GM18520 (cell line): Measurements from ENCODE around the gene GRB7.
"Not testable (repeated sequence)": the region's sequence is repeated elsewhere in the genome, so short reads cannot be mapped to it uniquely, and the experiment has no call there.

Experiments used
- ATAC-seq: cut with Tn5 transposase; IDR thresholded peaks from one replicate; pipeline ENCODE4 v1.9.1; 2021; ENCODE audit not compliant: unreplicated experiment

Gene GRB7

GRCh38 chr17:39709319-39709997, 28.3 kb upstream of the GRB7 start:
- no peak for ATAC-seq

- ATAC-seq = no peak
Measured at GRCh38 chr17:39709998-39710964, 27.5 kb upstream of the GRB7 start.

- not testable (repeated sequence) for ATAC-seq
Measured at GRCh38 chr17:39711071-39711470, 26.7 kb upstream of the GRB7 start.

GRCh38 chr17:39711851-39712250, 25.9 kb upstream of the GRB7 start:
- no peak for ATAC-seq

GRCh38 chr17:39714234-39714633, 23.5 kb upstream of the GRB7 start:
- ATAC-seq = no peak

- ATAC-seq = no peak
Measured at GRCh38 chr17:39715375-39716072, 22.2 kb upstream of the GRB7 start.

GRCh38 chr17:39716073-39716818, 21.5 kb upstream of the GRB7 start:
- ATAC-seq = no peak

- ATAC-seq = no peak
Measured at GRCh38 chr17:39716879-39717536, 20.7 kb upstream of the GRB7 start.

GRCh38 chr17:39717660-39718059, 20.1 kb upstream of the GRB7 start:
- no peak for ATAC-seq

GRCh38 chr17:39719563-39720355, 18.0 kb upstream of the GRB7 start:
- ATAC-seq = no peak

GRCh38 chr17:39722104-39722503, 15.6 kb upstream of the GRB7 start:
- no peak for ATAC-seq

- ATAC-seq = no peak
Measured at GRCh38 chr17:39722965-39723848, 14.5 kb upstream of the GRB7 start.

- ATAC-seq = no peak
Measured at GRCh38 chr17:39724731-39725130, 13.0 kb upstream of the GRB7 start.

GRCh38 chr17:39725923-39726322, 11.8 kb upstream of the GRB7 start:
- ATAC-seq = not testable (repeated sequence)

GRCh38 chr17:39726617-39727016, 11.1 kb upstream of the GRB7 start:
- no peak for ATAC-seq

GRCh38 chr17:39727556-39727955, 10.2 kb upstream of the GRB7 start:
- no peak for ATAC-seq

GRCh38 chr17:39729280-39729851, 8.4 kb upstream of the GRB7 start:
- ATAC-seq = no peak
